Measurements from ENCODE around the gene PRM2.

PRM2 gene

GRCh38 chr16:11253995-11254912, 22.0 kb downstream of the PRM2 start:
- no peaks in the 10 kb centered on the region for H3K36me3 ChIP-seq (ENCODE audit: control insufficient read depth, insufficient read depth, low read length)
- no peaks in the 10 kb centered on the region for H3K9me3 ChIP-seq (ENCODE audit: control insufficient read depth, low read length)
- H3K4me2 ChIP-seq (ENCODE audit: low read length), result peak overlapping the region; percentile 92
- no peak overlapping the region for H3K9ac ChIP-seq
- peaks cover 3% of the 10 kb centered on the region for H3K4me1 ChIP-seq
- no peaks in the 10 kb centered on the region for H3K27me3 ChIP-seq (ENCODE audit: control insufficient read depth, insufficient read depth, low read length)
- no peak overlapping the region for H3K4me3 ChIP-seq (ENCODE audit: low read depth, low read length)
- H3K79me2 ChIP-seq, result no peaks in the 10 kb centered on the region
- peak overlapping the region; percentile 95 for H2AFZ ChIP-seq
- TF ChIP-seq, protein P1, sequence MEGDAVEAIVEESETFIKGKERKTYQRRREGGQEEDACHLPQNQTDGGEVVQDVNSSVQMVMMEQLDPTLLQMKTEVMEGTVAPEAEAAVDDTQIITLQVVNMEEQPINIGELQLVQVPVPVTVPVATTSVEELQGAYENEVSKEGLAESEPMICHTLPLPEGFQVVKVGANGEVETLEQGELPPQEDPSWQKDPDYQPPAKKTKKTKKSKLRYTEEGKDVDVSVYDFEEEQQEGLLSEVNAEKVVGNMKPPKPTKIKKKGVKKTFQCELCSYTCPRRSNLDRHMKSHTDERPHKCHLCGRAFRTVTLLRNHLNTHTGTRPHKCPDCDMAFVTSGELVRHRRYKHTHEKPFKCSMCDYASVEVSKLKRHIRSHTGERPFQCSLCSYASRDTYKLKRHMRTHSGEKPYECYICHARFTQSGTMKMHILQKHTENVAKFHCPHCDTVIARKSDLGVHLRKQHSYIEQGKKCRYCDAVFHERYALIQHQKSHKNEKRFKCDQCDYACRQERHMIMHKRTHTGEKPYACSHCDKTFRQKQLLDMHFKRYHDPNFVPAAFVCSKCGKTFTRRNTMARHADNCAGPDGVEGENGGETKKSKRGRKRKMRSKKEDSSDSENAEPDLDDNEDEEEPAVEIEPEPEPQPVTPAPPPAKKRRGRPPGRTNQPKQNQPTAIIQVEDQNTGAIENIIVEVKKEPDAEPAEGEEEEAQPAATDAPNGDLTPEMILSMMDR (IDR thresholded peaks at IDR 0.05), result no peak
- no peak overlapping the region for H3K27ac ChIP-seq

DNA sequence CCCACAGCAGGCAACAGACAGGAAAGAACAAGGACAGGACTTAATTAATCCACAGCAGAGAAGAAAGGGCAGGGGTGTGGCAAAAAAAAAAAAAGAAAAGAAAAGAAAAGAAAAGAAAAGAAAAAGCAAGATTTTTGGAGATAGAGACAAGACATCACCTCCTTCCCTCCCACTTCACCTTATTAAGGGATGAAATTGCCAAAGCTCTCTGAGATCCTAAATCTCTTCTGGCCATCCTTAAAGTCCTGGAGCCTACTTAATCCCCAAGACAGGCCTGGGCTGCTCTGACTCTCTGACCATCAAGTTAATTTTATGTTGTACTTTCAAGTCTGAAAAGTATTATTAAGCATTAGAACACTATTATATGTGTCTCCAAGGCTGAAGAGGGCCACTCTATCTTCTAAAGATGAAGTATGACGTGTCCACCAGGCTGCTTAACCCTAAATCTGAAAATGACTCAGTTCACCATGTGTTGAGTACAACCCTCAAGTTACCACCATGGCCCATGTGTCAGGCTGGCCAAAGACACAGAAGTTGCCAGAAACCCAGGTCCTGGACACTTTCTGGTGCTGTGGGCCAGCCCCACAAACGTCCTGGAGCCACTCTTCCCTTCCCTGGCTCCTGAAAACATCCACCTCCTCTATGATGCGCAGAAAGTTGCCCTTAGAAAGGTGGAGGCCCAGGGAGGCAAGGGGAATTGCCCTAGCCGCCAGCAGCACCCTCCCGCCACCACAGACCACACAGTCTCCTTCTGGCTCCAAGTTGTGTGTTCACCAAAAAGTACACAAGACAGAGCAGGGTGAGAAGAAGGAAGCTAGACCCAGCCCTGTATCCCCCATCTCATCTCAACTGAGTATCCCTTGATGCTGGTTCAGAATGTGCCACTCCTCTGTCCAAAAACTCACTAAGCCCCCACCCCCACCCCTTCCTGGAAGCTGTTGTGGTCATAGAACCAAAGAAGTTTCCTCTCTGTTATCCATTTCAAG, 23.0 kb downstream of the PRM2 start:
- Histone ChIP-seq H3K27me3 (ENCODE audit: control insufficient read depth, insufficient read depth, low read length) (no peaks in the 10 kb centered on the region), H3K4me3 (ENCODE audit: low read depth, low read length) (no peak overlapping the region), H3K27ac (no peak overlapping the region), H3K79me2 (no peaks in the 10 kb centered on the region), H3K9ac (no peak overlapping the region), H3K4me1 (peaks cover 3% of the 10 kb centered on the region), H2AFZ (no peak overlapping the region), H3K36me3 (ENCODE audit: control insufficient read depth, insufficient read depth, low read length) (no peaks in the 10 kb centered on the region), H3K4me2 (ENCODE audit: low read length) (no peak overlapping the region), H3K9me3 (ENCODE audit: control insufficient read depth, low read length) (no peaks in the 10 kb centered on the region)
- TF ChIP-seq, protein P1 (IDR thresholded peaks at IDR 0.05), result no peak

DNA sequence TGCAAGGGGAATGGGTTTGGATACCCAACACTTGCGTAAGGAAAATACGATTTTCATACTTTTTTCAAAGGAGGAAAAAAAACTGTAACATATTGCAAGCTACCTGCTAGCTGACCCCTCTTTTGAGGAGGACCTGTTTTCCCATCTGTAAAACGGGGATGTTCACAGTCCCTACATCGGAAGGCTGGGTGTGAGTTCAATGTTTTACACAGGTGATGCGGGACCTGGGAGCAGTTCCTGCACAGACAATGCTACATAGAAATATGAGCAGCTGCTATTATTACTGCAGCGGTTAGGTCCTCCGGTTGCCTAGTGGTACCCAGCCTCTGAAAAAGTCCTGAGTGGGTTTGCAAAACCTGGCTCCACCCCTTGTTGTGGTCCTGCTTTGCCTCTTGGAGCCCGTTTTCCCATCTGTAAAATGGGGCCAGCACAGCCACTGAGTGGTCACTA, 23.8 kb downstream of the PRM2 start:
- Histone ChIP-seq H3K27ac (no peak overlapping the region), H3K4me3 (ENCODE audit: low read depth, low read length) (no peak overlapping the region), H3K9me3 (ENCODE audit: control insufficient read depth, low read length) (no peaks in the 10 kb centered on the region), H3K27me3 (ENCODE audit: control insufficient read depth, insufficient read depth, low read length) (no peaks in the 10 kb centered on the region), H2AFZ (no peak overlapping the region), H3K36me3 (ENCODE audit: control insufficient read depth, insufficient read depth, low read length) (no peaks in the 10 kb centered on the region), H3K4me1 (peaks cover 3% of the 10 kb centered on the region), H3K9ac (no peak overlapping the region), H3K79me2 (no peaks in the 10 kb centered on the region), H3K4me2 (ENCODE audit: low read length) (no peak overlapping the region)
- TF ChIP-seq, protein P1 (IDR thresholded peaks at IDR 0.05), result no peak

- Histone ChIP-seq H3K9me3 (ENCODE audit: control insufficient read depth, low read length) (no peaks in the 10 kb centered on the region), H3K4me1 (no peaks in the 10 kb centered on the region), H3K27ac (no peak overlapping the region), H3K36me3 (ENCODE audit: control insufficient read depth, insufficient read depth, low read length) (no peaks in the 10 kb centered on the region), H3K4me2 (ENCODE audit: low read length) (no peak overlapping the region), H2AFZ (no peak overlapping the region), H3K27me3 (ENCODE audit: control insufficient read depth, insufficient read depth, low read length) (no peaks in the 10 kb centered on the region), H3K9ac (no peak overlapping the region), H3K79me2 (no peaks in the 10 kb centered on the region), H3K4me3 (ENCODE audit: low read depth, low read length) (no peak overlapping the region)
- TF ChIP-seq, protein P1 (IDR thresholded peaks at IDR 0.05), result no peak
Measured at GRCh38 chr16:11251525-11252481, 24.5 kb downstream of the PRM2 start.
